Measurements from ENCODE around the gene NTMT2. TPM values are rescaled to one million over a fixed set of nuclear protein-coding genes. Genes with fewer than 3 reads are reported as not detected.

The NTMT2 gene
- total and polyA plus RNA-seq, 7 experiments from 2014 or later, result not detected

GRCh38 chr1:170200621-170201397 lies 55.0 kb downstream of the NTMT2 start:
- DNase-seq (no peak), ATAC-seq (no peak)
- intact Hi-C loops (cut with micrococcal nuclease), result no loop called here
- no peak overlapping the region for H3K27ac ChIP-seq (ENCODE audit: low read depth, low read length)
- POLR2A ChIA-PET, result no interaction called here
- H3K27me3 Mint-ChIP-seq, result peaks cover 0 to 41% (median 24%) of the 10 kb centered on the region in 5 donors
- peaks cover 0 to 3% (median 0%) of the 10 kb centered on the region in 11 donors for H3K9me3 Mint-ChIP-seq
- H3K27me3 ChIP-seq (ENCODE audit: control insufficient read depth in 2 of 2, insufficient read depth in 2 of 2, low read length in 2 of 2), result peaks cover 0 to 3% of the 10 kb centered on the region in 2 donors
- H3K4me1 Mint-ChIP-seq, result no peaks in the 10 kb centered on the region
- H3K4me1 ChIP-seq (ENCODE audit: control insufficient read depth in 2 of 2, insufficient read depth in 2 of 2, low read length in 2 of 2), result no peaks in the 10 kb centered on the region
- CTCF ChIA-PET, result interaction anchor here (0.6 kb wide), 1 partner anchor 30 kb away, joined by 3 read pairs; no protein-coding TSS in a partner anchor
- no peaks in the 10 kb centered on the region for H3K36me3 Mint-ChIP-seq
- no peak overlapping the region for H3K4me3 Mint-ChIP-seq
- H3K27ac Mint-ChIP-seq, result no peak overlapping the region
- H3K36me3 ChIP-seq (ENCODE audit: control insufficient read depth in 2 of 3, insufficient read depth in 3 of 3, low read length in 3 of 3), result no peaks in the 10 kb centered on the region
- H3K4me3 ChIP-seq (ENCODE audit: low read length), result no peak overlapping the region
- H3K9me3 ChIP-seq (ENCODE audit: control insufficient read depth in 2 of 3, low read length in 3 of 3), result no peaks in the 10 kb centered on the region

GRCh38 chr1:170203693-170204092 lies 57.9 kb downstream of the NTMT2 start:
- H3K27ac Mint-ChIP-seq, result no peak overlapping the region
- H3K27me3 Mint-ChIP-seq, result peaks cover 0 to 33% (median 19%) of the 10 kb centered on the region in 5 donors
- H3K36me3 Mint-ChIP-seq, result peaks cover 0 to 4% (median 0%) of the 10 kb centered on the region in 5 donors
- Histone ChIP-seq H3K36me3 (ENCODE audit: control insufficient read depth in 2 of 3, insufficient read depth in 3 of 3, low read length in 3 of 3) (no peaks in the 10 kb centered on the region), H3K4me3 (ENCODE audit: low read length) (no peak overlapping the region), H3K9me3 (ENCODE audit: control insufficient read depth in 2 of 3, low read length in 3 of 3) (no peaks in the 10 kb centered on the region), H3K27me3 (ENCODE audit: control insufficient read depth in 2 of 2, insufficient read depth in 2 of 2, low read length in 2 of 2) (peaks cover 0 to 3% of the 10 kb centered on the region in 2 donors), H3K27ac (ENCODE audit: low read depth, low read length) (no peak overlapping the region), H3K4me1 (ENCODE audit: control insufficient read depth in 2 of 2, insufficient read depth in 2 of 2, low read length in 2 of 2) (no peaks in the 10 kb centered on the region)
- no peaks in the 10 kb centered on the region for H3K4me1 Mint-ChIP-seq
- ChIA-PET POLR2A (no interaction called here), CTCF (no interaction called here)
- no peak overlapping the region for H3K4me3 Mint-ChIP-seq
- peaks cover 3 to 7% (median 6%) of the 10 kb centered on the region in 11 donors for H3K9me3 Mint-ChIP-seq
- intact Hi-C loops (cut with micrococcal nuclease), result no loop called here
- no peak for DNase-seq
- no peak for ATAC-seq

GRCh38 chr1:170204121-170204520 lies 58.4 kb downstream of the NTMT2 start:
- CTCF ChIA-PET, result no interaction called here
- H3K9me3 Mint-ChIP-seq, result peaks cover 3 to 7% (median 6%) of the 10 kb centered on the region in 11 donors
- no peak for ATAC-seq
- intact Hi-C loops (cut with micrococcal nuclease), result no loop called here
- Histone ChIP-seq H3K9me3 (ENCODE audit: control insufficient read depth in 2 of 3, low read length in 3 of 3) (no peaks in the 10 kb centered on the region), H3K4me3 (ENCODE audit: low read length) (no peak overlapping the region), H3K36me3 (ENCODE audit: control insufficient read depth in 2 of 3, insufficient read depth in 3 of 3, low read length in 3 of 3) (no peaks in the 10 kb centered on the region), H3K4me1 (ENCODE audit: control insufficient read depth in 2 of 2, insufficient read depth in 2 of 2, low read length in 2 of 2) (no peaks in the 10 kb centered on the region), H3K27me3 (ENCODE audit: control insufficient read depth in 2 of 2, insufficient read depth in 2 of 2, low read length in 2 of 2) (peaks cover 0 to 3% of the 10 kb centered on the region in 2 donors), H3K27ac (ENCODE audit: low read depth, low read length) (no peak overlapping the region)
- no peak for DNase-seq
- H3K27ac Mint-ChIP-seq, result no peak overlapping the region
- POLR2A ChIA-PET, result no interaction called here
- no peaks in the 10 kb centered on the region for H3K4me1 Mint-ChIP-seq
- peaks cover 0 to 33% (median 19%) of the 10 kb centered on the region in 5 donors for H3K27me3 Mint-ChIP-seq
- peaks cover 0 to 4% (median 0%) of the 10 kb centered on the region in 5 donors for H3K36me3 Mint-ChIP-seq
- no peak overlapping the region for H3K4me3 Mint-ChIP-seq

GRCh38 chr1:170205301-170205700 lies 59.5 kb downstream of the NTMT2 start:
- intact Hi-C loops (cut with micrococcal nuclease), result no loop called here
- Histone ChIP-seq H3K36me3 (ENCODE audit: control insufficient read depth in 2 of 3, insufficient read depth in 3 of 3, low read length in 3 of 3) (no peaks in the 10 kb centered on the region), H3K27me3 (ENCODE audit: control insufficient read depth in 2 of 2, insufficient read depth in 2 of 2, low read length in 2 of 2) (peaks cover 0 to 3% of the 10 kb centered on the region in 2 donors), H3K4me3 (ENCODE audit: low read length) (no peak overlapping the region), H3K9me3 (ENCODE audit: control insufficient read depth in 2 of 3, low read length in 3 of 3) (no peaks in the 10 kb centered on the region), H3K4me1 (ENCODE audit: control insufficient read depth in 2 of 2, insufficient read depth in 2 of 2, low read length in 2 of 2) (no peaks in the 10 kb centered on the region), H3K27ac (ENCODE audit: low read depth, low read length) (no peak overlapping the region)
- ChIA-PET POLR2A (no interaction called here), CTCF (no interaction called here)
- Mint-ChIP-seq H3K36me3 (peaks cover 0 to 4% (median 0%) of the 10 kb centered on the region in 5 donors), H3K27me3 (peaks cover 0 to 37% (median 28%) of the 10 kb centered on the region in 5 donors), H3K4me1 (no peaks in the 10 kb centered on the region), H3K27ac (no peak overlapping the region), H3K4me3 (no peak overlapping the region), H3K9me3 (peaks cover 3 to 7% (median 6%) of the 10 kb centered on the region in 11 donors)
- no peak for DNase-seq
- no peak for ATAC-seq

- Histone ChIP-seq H3K27ac (ENCODE audit: low read depth, low read length) (no peak overlapping the region), H3K36me3 (ENCODE audit: control insufficient read depth in 2 of 3, insufficient read depth in 3 of 3, low read length in 3 of 3) (no peaks in the 10 kb centered on the region), H3K4me3 (ENCODE audit: low read length) (no peak overlapping the region), H3K27me3 (ENCODE audit: control insufficient read depth in 2 of 2, insufficient read depth in 2 of 2, low read length in 2 of 2) (peaks cover 0 to 3% of the 10 kb centered on the region in 2 donors), H3K4me1 (ENCODE audit: control insufficient read depth in 2 of 2, insufficient read depth in 2 of 2, low read length in 2 of 2) (no peaks in the 10 kb centered on the region), H3K9me3 (ENCODE audit: control insufficient read depth in 2 of 3, low read length in 3 of 3) (no peaks in the 10 kb centered on the region)
- Mint-ChIP-seq H3K9me3 (peaks cover 0 to 8% (median 6%) of the 10 kb centered on the region in 11 donors), H3K4me3 (no peak overlapping the region), H3K27me3 (peaks cover 5 to 65% (median 37%) of the 10 kb centered on the region in 5 donors), H3K27ac (no peak overlapping the region), H3K36me3 (peaks cover 0 to 4% (median 0%) of the 10 kb centered on the region in 5 donors), H3K4me1 (no peaks in the 10 kb centered on the region)
- POLR2A ChIA-PET, result no interaction called here
- DNase-seq (no peak), ATAC-seq (no peak)
- intact Hi-C loops (cut with micrococcal nuclease), result no loop called here
- CTCF ChIA-PET, result no interaction called here
Observed at GRCh38 chr1:170209125-170209524, 63.4 kb downstream of the NTMT2 start.

- no peak overlapping the region for H3K4me3 ChIP-seq (ENCODE audit: low read length)
- no peaks in the 10 kb centered on the region for H3K9me3 ChIP-seq (ENCODE audit: control insufficient read depth in 2 of 3, low read length in 3 of 3)
- Mint-ChIP-seq H3K36me3 (peaks cover 0 to 4% (median 0%) of the 10 kb centered on the region in 5 donors), H3K27me3 (peaks cover 9 to 64% (median 42%) of the 10 kb centered on the region in 5 donors), H3K27ac (no peak overlapping the region), H3K4me1 (peaks cover 0 to 5% (median 0%) of the 10 kb centered on the region in 7 donors), H3K4me3 (no peak overlapping the region), H3K9me3 (peaks cover 0 to 8% (median 6%) of the 10 kb centered on the region in 11 donors)
- ChIA-PET POLR2A (no interaction called here), CTCF (no interaction called here)
- no peaks in the 10 kb centered on the region for H3K4me1 ChIP-seq (ENCODE audit: control insufficient read depth in 2 of 2, insufficient read depth in 2 of 2, low read length in 2 of 2)
- no peaks in the 10 kb centered on the region for H3K27me3 ChIP-seq (ENCODE audit: control insufficient read depth in 2 of 2, insufficient read depth in 2 of 2, low read length in 2 of 2)
- no peak overlapping the region for H3K27ac ChIP-seq (ENCODE audit: low read depth, low read length)
- intact Hi-C loops (cut with micrococcal nuclease), result no loop called here
- DNase-seq (no peak), ATAC-seq (no peak)
- H3K36me3 ChIP-seq (ENCODE audit: control insufficient read depth in 2 of 3, insufficient read depth in 3 of 3, low read length in 3 of 3), result no peaks in the 10 kb centered on the region
Observed at GRCh38 chr1:170210142-170210541, 64.4 kb downstream of the NTMT2 start.

GRCh38 chr1:170213596-170213995 lies 67.8 kb downstream of the NTMT2 start:
- no peaks in the 10 kb centered on the region for H3K4me1 ChIP-seq (ENCODE audit: control insufficient read depth in 2 of 2, insufficient read depth in 2 of 2, low read length in 2 of 2)
- no peak for ATAC-seq
- no peaks in the 10 kb centered on the region for H3K36me3 ChIP-seq (ENCODE audit: control insufficient read depth in 2 of 3, insufficient read depth in 3 of 3, low read length in 3 of 3)
- intact Hi-C loops (cut with micrococcal nuclease), result no loop called here
- ChIA-PET POLR2A (no interaction called here), CTCF (no interaction called here)
- no peak overlapping the region for H3K4me3 ChIP-seq (ENCODE audit: low read length)
- Mint-ChIP-seq H3K4me1 (peaks cover 0 to 5% (median 0%) of the 10 kb centered on the region in 7 donors), H3K27ac (no peak overlapping the region), H3K9me3 (peaks cover 0 to 2% (median 0%) of the 10 kb centered on the region in 11 donors), H3K4me3 (no peak overlapping the region), H3K27me3 (peaks cover 9 to 67% (median 46%) of the 10 kb centered on the region in 5 donors), H3K36me3 (no peaks in the 10 kb centered on the region)
- H3K9me3 ChIP-seq (ENCODE audit: control insufficient read depth in 2 of 3, low read length in 3 of 3), result no peaks in the 10 kb centered on the region
- H3K27ac ChIP-seq (ENCODE audit: low read depth, low read length), result no peak overlapping the region
- H3K27me3 ChIP-seq (ENCODE audit: control insufficient read depth in 2 of 2, insufficient read depth in 2 of 2, low read length in 2 of 2), result no peaks in the 10 kb centered on the region
- no peak for DNase-seq
